T-helper 1 cell treated with Interleukin-12 subunit alpha and Interleukin-12 subunit beta and Interleukin-4 antibody, amounts not matched to agents 30 μg/mL and 1 μg/mL, for 36 hours (primary cell): ENCODE measurements around the gene VSTM4.

Experiments used
- H3K27ac Mint-ChIP-seq: one replicate; pipeline ENCODE4 v1.8.0; 2021; ENCODE audit warnings: mild to moderate bottlenecking, mixed read lengths
- H3K27me3 Mint-ChIP-seq: one replicate; pipeline ENCODE4 v1.8.0; 2021; ENCODE audit warnings: low read depth, mixed read lengths
- H3K36me3 Mint-ChIP-seq: one replicate; pipeline ENCODE4 v1.8.0; 2021; ENCODE audit warnings: low read depth, mixed read lengths
- H3K4me1 Mint-ChIP-seq: one replicate; pipeline ENCODE4 v1.8.0; 2021; ENCODE audit warnings: low read depth, mixed read lengths
- H3K4me3 Mint-ChIP-seq: one replicate; pipeline ENCODE4 v1.8.0; 2021; ENCODE audit warnings: mild to moderate bottlenecking, moderate library complexity, mixed read lengths
- H3K9me3 Mint-ChIP-seq: one replicate; pipeline ENCODE4 v1.8.0; 2021; ENCODE audit warnings: mixed read lengths

Gene VSTM4

GRCh38 chr10:49116509-49117375 lies 1.4 kb upstream of the VSTM4 start:
- Mint-ChIP-seq H3K9me3 (no peaks in the 10 kb centered on the region), H3K4me3 (no peak overlapping the region), H3K27me3 (peaks cover 59% of the 10 kb centered on the region), H3K4me1 (peaks cover 4% of the 10 kb centered on the region), H3K36me3 (no peaks in the 10 kb centered on the region), H3K27ac (no peak overlapping the region)

- Mint-ChIP-seq H3K36me3 (no peaks in the 10 kb centered on the region), H3K27ac (no peak overlapping the region), H3K4me3 (no peak overlapping the region), H3K4me1 (peaks cover 4% of the 10 kb centered on the region), H3K9me3 (no peaks in the 10 kb centered on the region), H3K27me3 (peaks cover 55% of the 10 kb centered on the region)
These were observed 630 bp upstream of the VSTM4 start for GRCh38 chr10:49115796-49116508.

GRCh38 chr10:49114718-49115014 lies 656 bp downstream of the VSTM4 start:
- Mint-ChIP-seq H3K9me3 (no peaks in the 10 kb centered on the region), H3K4me3 (peak overlapping the region; percentile 42), H3K27ac (no peak overlapping the region), H3K4me1 (peaks cover 4% of the 10 kb centered on the region), H3K27me3 (peaks cover 47% of the 10 kb centered on the region), H3K36me3 (no peaks in the 10 kb centered on the region)

- no peaks in the 10 kb centered on the region for H3K36me3 Mint-ChIP-seq
- peaks cover 4% of the 10 kb centered on the region for H3K4me1 Mint-ChIP-seq
- H3K27ac Mint-ChIP-seq: no peak overlapping the region
- no peak overlapping the region for H3K4me3 Mint-ChIP-seq
- no peaks in the 10 kb centered on the region for H3K9me3 Mint-ChIP-seq
- peaks cover 43% of the 10 kb centered on the region for H3K27me3 Mint-ChIP-seq
These were observed 1.6 kb downstream of the VSTM4 start for GRCh38 chr10:49113741-49114141.

GRCh38 chr10:49112851-49113250 lies 2.5 kb downstream of the VSTM4 start:
- Mint-ChIP-seq H3K36me3 (no peaks in the 10 kb centered on the region), H3K27me3 (peaks cover 34% of the 10 kb centered on the region)

GRCh38 chr10:49112098-49112497 lies 3.2 kb downstream of the VSTM4 start:
- Mint-ChIP-seq H3K9me3 (no peaks in the 10 kb centered on the region), H3K4me1 (peaks cover 4% of the 10 kb centered on the region), H3K36me3 (no peaks in the 10 kb centered on the region)

More at GRCh38 chr10:49112851-49113250, 2.5 kb downstream of the VSTM4 start:
- Mint-ChIP-seq H3K4me3 (no peak overlapping the region), H3K27ac (no peak overlapping the region), H3K9me3 (no peaks in the 10 kb centered on the region), H3K4me1 (peaks cover 4% of the 10 kb centered on the region)

GRCh38 chr10:49111320-49111698 lies 4.0 kb downstream of the VSTM4 start:
- Mint-ChIP-seq H3K36me3 (no peaks in the 10 kb centered on the region), H3K27ac (no peak overlapping the region), H3K4me1 (peaks cover 3% of the 10 kb centered on the region), H3K9me3 (no peaks in the 10 kb centered on the region), H3K4me3 (no peak overlapping the region), H3K27me3 (peaks cover 24% of the 10 kb centered on the region)

More at GRCh38 chr10:49112098-49112497, 3.2 kb downstream of the VSTM4 start:
- H3K27me3 Mint-ChIP-seq: peaks cover 31% of the 10 kb centered on the region
- no peak overlapping the region for H3K4me3 Mint-ChIP-seq
- no peak overlapping the region for H3K27ac Mint-ChIP-seq

- H3K36me3 Mint-ChIP-seq: no peaks in the 10 kb centered on the region
- no peak overlapping the region for H3K4me3 Mint-ChIP-seq
- H3K4me1 Mint-ChIP-seq: no peaks in the 10 kb centered on the region
- H3K27ac Mint-ChIP-seq: no peak overlapping the region
- H3K9me3 Mint-ChIP-seq: no peaks in the 10 kb centered on the region
- H3K27me3 Mint-ChIP-seq: peaks cover 19% of the 10 kb centered on the region
These were observed 4.5 kb downstream of the VSTM4 start for GRCh38 chr10:49110684-49111319.

- Mint-ChIP-seq H3K27ac (no peak overlapping the region), H3K4me3 (no peak overlapping the region), H3K36me3 (no peaks in the 10 kb centered on the region), H3K9me3 (no peaks in the 10 kb centered on the region), H3K27me3 (peaks cover 23% of the 10 kb centered on the region), H3K4me1 (no peaks in the 10 kb centered on the region)
These were observed 5.5 kb downstream of the VSTM4 start for GRCh38 chr10:49109669-49110340.

GRCh38 chr10:49108656-49109055 lies 6.7 kb downstream of the VSTM4 start:
- H3K4me1 Mint-ChIP-seq: no peaks in the 10 kb centered on the region
- H3K27me3 Mint-ChIP-seq: peaks cover 13% of the 10 kb centered on the region
- H3K27ac Mint-ChIP-seq: no peak overlapping the region
- no peaks in the 10 kb centered on the region for H3K36me3 Mint-ChIP-seq
- no peaks in the 10 kb centered on the region for H3K9me3 Mint-ChIP-seq
- no peak overlapping the region for H3K4me3 Mint-ChIP-seq

GRCh38 chr10:49107887-49108267 lies 7.4 kb downstream of the VSTM4 start:
- Mint-ChIP-seq H3K36me3 (no peaks in the 10 kb centered on the region), H3K27ac (no peak overlapping the region), H3K4me3 (no peak overlapping the region), H3K9me3 (no peaks in the 10 kb centered on the region), H3K4me1 (no peaks in the 10 kb centered on the region), H3K27me3 (peaks cover 7% of the 10 kb centered on the region)

GRCh38 chr10:49107111-49107886 lies 8.0 kb downstream of the VSTM4 start:
- Mint-ChIP-seq H3K27ac (no peak overlapping the region), H3K4me3 (no peak overlapping the region)

GRCh38 chr10:49106451-49106850 lies 8.9 kb downstream of the VSTM4 start:
- no peak overlapping the region for H3K4me3 Mint-ChIP-seq
- no peaks in the 10 kb centered on the region for H3K36me3 Mint-ChIP-seq
- H3K9me3 Mint-ChIP-seq: no peaks in the 10 kb centered on the region
- no peaks in the 10 kb centered on the region for H3K4me1 Mint-ChIP-seq
- no peak overlapping the region for H3K27ac Mint-ChIP-seq
- peaks cover 10% of the 10 kb centered on the region for H3K27me3 Mint-ChIP-seq

More at GRCh38 chr10:49107111-49107886, 8.0 kb downstream of the VSTM4 start:
- peaks cover 7% of the 10 kb centered on the region for H3K27me3 Mint-ChIP-seq
- no peaks in the 10 kb centered on the region for H3K4me1 Mint-ChIP-seq
- H3K9me3 Mint-ChIP-seq: no peaks in the 10 kb centered on the region
- no peaks in the 10 kb centered on the region for H3K36me3 Mint-ChIP-seq

- Mint-ChIP-seq H3K36me3 (no peaks in the 10 kb centered on the region), H3K27me3 (peaks cover 10% of the 10 kb centered on the region), H3K27ac (no peak overlapping the region), H3K4me3 (no peak overlapping the region), H3K4me1 (no peaks in the 10 kb centered on the region), H3K9me3 (no peaks in the 10 kb centered on the region)
These were observed 10.2 kb downstream of the VSTM4 start for GRCh38 chr10:49105076-49105475.
